Tongue (tissue), 2 donors: ENCODE data around the gene ACBD3. TPM values are rescaled to one million over a fixed set of nuclear protein-coding genes. Genes with fewer than 3 reads are reported as not detected.

ENCODE experiments used
- DNase-seq: peaks from one replicate; pipeline ENCODE4 v3.0.0-alpha.2; 2015
- total RNA-seq: library from RNA; depleted of rRNA; stranded (reverse); fragments of >200 nt; gene quantifications from one replicate; pipeline ENCODE4 v1.2.3, GENCODE V29; 2014

ACBD3 gene
- total RNA-seq, 1 donor from 2014 or later = 69.0 TPM

- DNase-seq = no peak
Measured at GRCh38 chr1:226133504-226134123, 52.9 kb downstream of the ACBD3 start.

- DNase-seq = peak; percentile 16
Measured at GRCh38 chr1:226132728-226133503, 53.6 kb downstream of the ACBD3 start.

GRCh38 chr1:226131639-226132038 lies 54.9 kb downstream of the ACBD3 start:
- DNase-seq = no peak

- no peak for DNase-seq
Measured at GRCh38 chr1:226129230-226129629, 57.3 kb downstream of the ACBD3 start.

- DNase-seq = peak; percentile 70
Measured at GRCh38 chr1:226128487-226129075, 58.0 kb downstream of the ACBD3 start.

GRCh38 chr1:226126824-226127569 lies 59.5 kb downstream of the ACBD3 start:
- peak; percentile 26 for DNase-seq

GRCh38 chr1:226125831-226126230 lies 60.7 kb downstream of the ACBD3 start:
- DNase-seq = no peak

- peak; percentile 93 for DNase-seq
Measured at GRCh38 chr1:226125097-226125630, 61.4 kb downstream of the ACBD3 start.

- DNase-seq = no peak
Measured at GRCh38 chr1:226123591-226124471, 62.7 kb downstream of the ACBD3 start.

- no peak for DNase-seq
Measured at GRCh38 chr1:226123212-226123560, 63.4 kb downstream of the ACBD3 start.

- DNase-seq = peak; percentile 75
Measured at GRCh38 chr1:226121587-226122400, 64.7 kb downstream of the ACBD3 start.

- DNase-seq = no peak
Measured at GRCh38 chr1:226121049-226121586, 65.4 kb downstream of the ACBD3 start.

- no peak for DNase-seq
Measured at GRCh38 chr1:226120398-226120797, 66.1 kb downstream of the ACBD3 start.

GRCh38 chr1:226119169-226119568 lies 67.4 kb downstream of the ACBD3 start:
- DNase-seq = no peak

- no peak for DNase-seq
Measured at GRCh38 chr1:226118357-226118756, 68.2 kb downstream of the ACBD3 start.

GRCh38 chr1:226117330-226117729 lies 69.2 kb downstream of the ACBD3 start:
- no peak for DNase-seq

GRCh38 chr1:226116673-226117072 lies 69.9 kb downstream of the ACBD3 start:
- no peak for DNase-seq

GRCh38 chr1:226112626-226113025 lies 73.9 kb downstream of the ACBD3 start:
- no peak for DNase-seq

- DNase-seq = peak; percentile 89
Measured at GRCh38 chr1:226111883-226112261, 74.7 kb downstream of the ACBD3 start.
